ENCODE measurements around the gene TEX53.

The TEX53 gene

GRCh38 chr9:114643001-114643400, 14.6 kb downstream of the TEX53 start:
- no peak for FAIRE-seq
- no peak for TF ChIP-seq CTCF (IDR thresholded peaks at IDR 0.05; ENCODE audit: insufficient read depth, missing control alignments)
- DNase-seq (ENCODE audit: insufficient read length, low spot score) = no peak

GRCh38 chr9:114641967-114642366, 15.6 kb downstream of the TEX53 start:
- DNase-seq (ENCODE audit: insufficient read length, low spot score) (no peak), FAIRE-seq (no peak)

GRCh38 chr9:114638404-114638803, 19.2 kb downstream of the TEX53 start:
- no peak for FAIRE-seq
- no peak for TF ChIP-seq CTCF (IDR thresholded peaks at IDR 0.05; ENCODE audit: insufficient read depth, missing control alignments)
- DNase-seq (ENCODE audit: insufficient read length, low spot score) = no peak

More at GRCh38 chr9:114641967-114642366, 15.6 kb downstream of the TEX53 start:
- no peak for TF ChIP-seq CTCF (IDR thresholded peaks at IDR 0.05; ENCODE audit: insufficient read depth, missing control alignments)

GRCh38 chr9:114634387-114634786, 23.2 kb downstream of the TEX53 start:
- no peak for DNase-seq (ENCODE audit: insufficient read length, low spot score)
- no peak for FAIRE-seq
- TF ChIP-seq CTCF (IDR thresholded peaks at IDR 0.05; ENCODE audit: insufficient read depth, missing control alignments) = no peak

GRCh38 chr9:114633438-114634089, 24.0 kb downstream of the TEX53 start:
- FAIRE-seq = no peak
- TF ChIP-seq CTCF (IDR thresholded peaks at IDR 0.05; ENCODE audit: insufficient read depth, missing control alignments) = no peak
- no peak for DNase-seq (ENCODE audit: insufficient read length, low spot score)

- FAIRE-seq (no peak), DNase-seq (ENCODE audit: insufficient read length, low spot score) (no peak)
- TF ChIP-seq CTCF (IDR thresholded peaks at IDR 0.05; ENCODE audit: insufficient read depth, missing control alignments) = no peak
These were observed 26.4 kb downstream of the TEX53 start for GRCh38 chr9:114631166-114631565.

GRCh38 chr9:114629563-114630090, 28.0 kb downstream of the TEX53 start:
- no peak for TF ChIP-seq CTCF (IDR thresholded peaks at IDR 0.05; ENCODE audit: insufficient read depth, missing control alignments)
- DNase-seq (ENCODE audit: insufficient read length, low spot score) (no peak), FAIRE-seq (no peak)

Data from D721Med (cell line).